ENCODE results near the gene TRIM17. TPM values are rescaled to one million over a fixed set of nuclear protein-coding genes. Genes with fewer than 3 reads are reported as not detected.

TRIM17 gene
- total and polyA plus RNA-seq, 2 of the 8 experiments (the other 6 are each of a cell fraction or from before 2014, with no cell fraction given) = 1.1 to 2.2 TPM

DNA sequence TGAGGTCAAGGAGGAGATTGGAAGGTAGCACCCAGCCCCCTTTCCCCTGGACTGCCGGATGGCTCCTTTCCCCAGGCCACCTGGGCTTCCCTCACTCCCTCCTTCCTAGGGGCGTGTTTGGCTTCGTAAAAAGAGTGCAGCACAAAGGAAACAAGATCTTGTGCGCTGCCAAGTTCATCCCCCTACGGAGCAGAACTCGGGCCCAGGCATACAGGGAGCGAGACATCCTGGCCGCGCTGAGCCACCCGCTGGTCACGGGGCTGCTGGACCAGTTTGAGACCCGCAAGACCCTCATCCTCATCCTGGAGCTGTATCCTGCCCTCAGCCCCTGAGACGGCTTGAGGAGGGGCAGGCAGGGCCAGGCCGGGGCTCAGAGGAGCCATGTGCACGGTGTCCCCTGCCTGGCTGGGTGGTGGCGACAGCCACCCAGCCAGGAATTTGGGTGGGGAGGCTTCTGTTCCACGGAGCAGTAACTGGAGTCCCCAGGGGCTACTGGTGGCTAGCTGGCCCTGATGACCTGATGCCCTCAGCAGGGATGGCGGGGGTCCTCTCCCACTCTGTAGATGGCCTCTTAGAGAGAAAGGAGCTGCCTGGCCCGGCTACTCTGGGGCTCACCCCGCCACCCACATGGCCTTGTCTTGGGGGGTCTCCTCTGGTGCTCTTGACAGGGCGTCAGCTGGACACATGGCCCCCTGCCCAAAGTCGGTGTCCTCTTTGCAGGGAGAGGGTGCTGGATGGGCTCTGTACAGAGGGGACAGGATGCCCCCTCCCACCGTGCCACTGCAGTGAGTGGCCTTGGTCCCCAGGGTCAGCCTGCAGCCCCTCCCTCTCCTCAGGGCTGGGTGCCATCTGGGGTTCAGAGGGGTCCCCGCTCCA is 49.6 kb downstream of the TRIM17 start (continued):
- TF ChIP-seq EZH2 (IDR thresholded peaks at IDR 0.05; ENCODE audit: low read depth, low read length, severe bottlenecking) (no peak), NRF1 (IDR thresholded peaks at IDR 0.05; ENCODE audit: low read depth, low read length) (no peak), MAFK (IDR thresholded peaks at IDR 0.05; ENCODE audit: low read depth, low read length) (no peak)
